ENCODE data around the gene FLG. TPM values are rescaled to one million over a fixed set of nuclear protein-coding genes. Genes with fewer than 3 reads are reported as not detected.

Gene FLG
- total and polyA plus RNA-seq, 10 of the 15 experiments (the other 5 are each of a cell fraction or from before 2014, with no cell fraction given): not detected

DNA sequence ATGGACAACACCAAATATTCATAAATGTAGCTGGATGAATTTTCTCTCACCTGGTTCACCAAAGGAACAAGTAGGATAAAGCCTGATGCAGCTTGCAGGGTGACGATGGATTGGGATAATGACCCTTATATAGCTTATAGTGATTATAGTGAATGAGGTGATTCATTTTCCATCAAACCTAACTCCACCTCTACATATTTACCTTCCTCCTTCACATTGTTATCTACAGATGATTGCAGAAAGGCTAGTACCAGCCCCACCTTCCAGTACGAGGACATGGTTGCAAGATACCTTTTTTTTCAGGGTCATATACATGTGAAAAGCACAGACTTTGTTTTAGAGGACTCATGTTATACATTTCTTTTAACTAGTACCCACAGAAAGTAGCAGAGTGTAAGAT lies 34.9 kb upstream of the FLG start, which contains the start of gene FLG2:
Gene FLG2 (minus strand): TSS at position 101 of the 400 bp plus-strand sequence. CDS start 1,122 bp downstream, outside the sequence.
- intact Hi-C loops (cut with micrococcal nuclease; ENCODE audit: unreplicated experiment) (no loop called here), in situ Hi-C loops (cut with MboI) (no loop called here)
- ATAC-seq: no peak
- ChIA-PET SMC1A (ENCODE audit: uncharacterized antibody, unreplicated experiment) (no interaction called here), RAD21 (ENCODE audit: unreplicated experiment) (no interaction called here), CTCF (interaction anchor here (1.1 to 2.1 kb wide), 2 partner anchors 8 to 12 kb away, joined by 3 to 10 read pairs; no protein-coding TSS in a partner anchor), POLR2A (no interaction called here)
- 21% methylated on average over 2 of the region's 2 CpGs for WGBS (ENCODE audit: insufficient coverage, insufficient replicate concordance, low lambda C conversion rate, missing lambda C conversion rate)
- Histone ChIP-seq H3K4me1 (ENCODE audit: control insufficient read depth, insufficient read depth, low read length) (no peaks in the 10 kb centered on the region), H2AFZ (ENCODE audit: control insufficient read depth, low read depth, low read length) (no peak within 1 kb of the TSS), H4K20me1 (ENCODE audit: control insufficient read depth, insufficient read depth) (no peaks in the 10 kb centered on the region), H3K4me3 (no peak within 1 kb of the TSS), H3K27ac (ENCODE audit: control insufficient read depth, insufficient read depth) (no peak within 1 kb of the TSS), H3K9ac (ENCODE audit: control insufficient read depth, insufficient read depth, low read length) (no peak within 1 kb of the TSS), H3K27me3 (replicated peaks in 1 of 2; ENCODE audit: control insufficient read depth in 2 of 2, insufficient read depth in 2 of 2, low read length in 1 of 2) (no peaks in the 10 kb centered on the region), H3K4me2 (ENCODE audit: control insufficient read depth, insufficient read depth) (no peak within 1 kb of the TSS), H3K9me3 (replicated peaks; ENCODE audit: control insufficient read depth, insufficient read depth, low read length) (no peaks in the 10 kb centered on the region), H3K36me3 (ENCODE audit: control insufficient read depth in 2 of 2, insufficient read depth in 2 of 2, low read length in 1 of 2) (no peaks in the 10 kb centered on the region), H3K79me2 (ENCODE audit: control insufficient read depth, insufficient read depth, low read length) (no peaks in the 10 kb centered on the region)
- BruUV-seq (replicated peaks): no TSS peak
- FAIRE-seq: no peak
- TF ChIP-seq SREBF1 (IDR thresholded peaks at IDR 0.05; ENCODE audit: low read length) (no peak), SUZ12 (IDR thresholded peaks at IDR 0.05; ENCODE audit: unreplicated experiment) (no peak), GATAD2B (conservative IDR thresholded peaks at IDR 0.05; ENCODE audit: low read depth) (no peak), NFYA (IDR thresholded peaks at IDR 0.05; ENCODE audit: borderline replicate concordance, low read depth, low read length) (no peak), SUPT20H (IDR thresholded peaks at IDR 0.05; ENCODE audit: borderline replicate concordance, control insufficient read depth, low read depth, low read length) (no peak), SIX5 (IDR thresholded peaks at IDR 0.05; ENCODE audit: low read depth, low read length, severe bottlenecking) (no peak), CBX3 (IDR thresholded peaks at IDR 0.05; ENCODE audit: borderline replicate concordance, low read depth) (no peak), ZNF24 (IDR thresholded peaks at IDR 0.05) (no peak), PML (IDR thresholded peaks at IDR 0.05; ENCODE audit: low read length) (no peak), SMAD5 (IDR thresholded peaks at IDR 0.05; ENCODE audit: low read depth) (no peak), RAD51 (IDR thresholded peaks at IDR 0.05) (no peak), SPI1 (IDR thresholded peaks at IDR 0.05; ENCODE audit: borderline replicate concordance, insufficient read depth, low read depth, low read length) (no peak), ZNF622 (IDR thresholded peaks at IDR 0.05) (no peak), CBFB (IDR thresholded peaks at IDR 0.05; ENCODE audit: low read depth) (no peak), NR2C1 (IDR thresholded peaks at IDR 0.05) (no peak)
- TF ChIP-seq, protein P1, sequence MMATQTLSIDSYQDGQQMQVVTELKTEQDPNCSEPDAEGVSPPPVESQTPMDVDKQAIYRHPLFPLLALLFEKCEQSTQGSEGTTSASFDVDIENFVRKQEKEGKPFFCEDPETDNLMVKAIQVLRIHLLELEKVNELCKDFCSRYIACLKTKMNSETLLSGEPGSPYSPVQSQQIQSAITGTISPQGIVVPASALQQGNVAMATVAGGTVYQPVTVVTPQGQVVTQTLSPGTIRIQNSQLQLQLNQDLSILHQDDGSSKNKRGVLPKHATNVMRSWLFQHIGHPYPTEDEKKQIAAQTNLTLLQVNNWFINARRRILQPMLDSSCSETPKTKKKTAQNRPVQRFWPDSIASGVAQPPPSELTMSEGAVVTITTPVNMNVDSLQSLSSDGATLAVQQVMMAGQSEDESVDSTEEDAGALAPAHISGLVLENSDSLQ (IDR thresholded peaks at IDR 0.05): no peak
- TF ChIP-seq, protein P2, sequence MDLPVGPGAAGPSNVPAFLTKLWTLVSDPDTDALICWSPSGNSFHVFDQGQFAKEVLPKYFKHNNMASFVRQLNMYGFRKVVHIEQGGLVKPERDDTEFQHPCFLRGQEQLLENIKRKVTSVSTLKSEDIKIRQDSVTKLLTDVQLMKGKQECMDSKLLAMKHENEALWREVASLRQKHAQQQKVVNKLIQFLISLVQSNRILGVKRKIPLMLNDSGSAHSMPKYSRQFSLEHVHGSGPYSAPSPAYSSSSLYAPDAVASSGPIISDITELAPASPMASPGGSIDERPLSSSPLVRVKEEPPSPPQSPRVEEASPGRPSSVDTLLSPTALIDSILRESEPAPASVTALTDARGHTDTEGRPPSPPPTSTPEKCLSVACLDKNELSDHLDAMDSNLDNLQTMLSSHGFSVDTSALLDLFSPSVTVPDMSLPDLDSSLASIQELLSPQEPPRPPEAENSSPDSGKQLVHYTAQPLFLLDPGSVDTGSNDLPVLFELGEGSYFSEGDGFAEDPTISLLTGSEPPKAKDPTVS (IDR thresholded peaks at IDR 0.05; ENCODE audit: low read depth, low read length): no peak
- TF ChIP-seq, protein P3, sequence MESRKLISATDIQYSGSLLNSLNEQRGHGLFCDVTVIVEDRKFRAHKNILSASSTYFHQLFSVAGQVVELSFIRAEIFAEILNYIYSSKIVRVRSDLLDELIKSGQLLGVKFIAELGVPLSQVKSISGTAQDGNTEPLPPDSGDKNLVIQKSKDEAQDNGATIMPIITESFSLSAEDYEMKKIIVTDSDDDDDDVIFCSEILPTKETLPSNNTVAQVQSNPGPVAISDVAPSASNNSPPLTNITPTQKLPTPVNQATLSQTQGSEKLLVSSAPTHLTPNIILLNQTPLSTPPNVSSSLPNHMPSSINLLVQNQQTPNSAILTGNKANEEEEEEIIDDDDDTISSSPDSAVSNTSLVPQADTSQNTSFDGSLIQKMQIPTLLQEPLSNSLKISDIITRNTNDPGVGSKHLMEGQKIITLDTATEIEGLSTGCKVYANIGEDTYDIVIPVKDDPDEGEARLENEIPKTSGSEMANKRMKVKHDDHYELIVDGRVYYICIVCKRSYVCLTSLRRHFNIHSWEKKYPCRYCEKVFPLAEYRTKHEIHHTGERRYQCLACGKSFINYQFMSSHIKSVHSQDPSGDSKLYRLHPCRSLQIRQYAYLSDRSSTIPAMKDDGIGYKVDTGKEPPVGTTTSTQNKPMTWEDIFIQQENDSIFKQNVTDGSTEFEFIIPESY (IDR thresholded peaks at IDR 0.05): no peak
- TF ChIP-seq, protein P4, sequence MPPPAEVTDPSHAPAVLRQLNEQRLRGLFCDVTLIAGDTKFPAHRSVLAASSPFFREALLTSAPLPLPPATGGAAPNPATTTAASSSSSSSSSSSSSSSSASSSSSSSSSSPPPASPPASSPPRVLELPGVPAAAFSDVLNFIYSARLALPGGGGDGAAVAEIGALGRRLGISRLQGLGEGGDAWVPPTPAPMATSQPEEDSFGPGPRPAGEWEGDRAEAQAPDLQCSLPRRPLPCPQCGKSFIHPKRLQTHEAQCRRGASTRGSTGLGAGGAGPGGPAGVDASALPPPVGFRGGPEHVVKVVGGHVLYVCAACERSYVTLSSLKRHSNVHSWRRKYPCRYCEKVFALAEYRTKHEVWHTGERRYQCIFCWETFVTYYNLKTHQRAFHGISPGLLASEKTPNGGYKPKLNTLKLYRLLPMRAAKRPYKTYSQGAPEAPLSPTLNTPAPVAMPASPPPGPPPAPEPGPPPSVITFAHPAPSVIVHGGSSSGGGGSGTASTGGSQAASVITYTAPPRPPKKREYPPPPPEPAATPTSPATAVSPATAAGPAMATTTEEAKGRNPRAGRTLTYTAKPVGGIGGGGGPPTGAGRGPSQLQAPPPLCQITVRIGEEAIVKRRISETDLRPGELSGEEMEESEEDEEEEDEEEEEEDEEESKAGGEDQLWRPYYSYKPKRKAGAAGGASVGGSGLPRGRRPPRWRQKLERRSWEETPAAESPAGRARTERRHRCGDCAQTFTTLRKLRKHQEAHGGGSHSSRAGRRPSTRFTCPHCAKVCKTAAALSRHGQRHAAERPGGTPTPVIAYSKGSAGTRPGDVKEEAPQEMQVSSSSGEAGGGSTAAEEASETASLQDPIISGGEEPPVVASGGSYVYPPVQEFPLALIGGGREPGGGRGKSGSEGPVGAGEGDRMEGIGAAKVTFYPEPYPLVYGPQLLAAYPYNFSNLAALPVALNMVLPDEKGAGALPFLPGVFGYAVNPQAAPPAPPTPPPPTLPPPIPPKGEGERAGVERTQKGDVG (CRISPR knock-in tag; IDR thresholded peaks at IDR 0.05): no peak
- DNase-seq (ENCODE audit: low read depth, low spot score): no peak
